GM12892 (cell line): ENCODE measurements around the gene GBP6.

ENCODE experiments used
- POLR2A ChIP-seq: IDR thresholded peaks from 2 replicates; pipeline ENCODE4 v1.6.1; 2011; ENCODE audit warnings: low read depth, low read length, control low read depth
- POLR2AphosphoS5 ChIP-seq: IDR thresholded peaks from 2 replicates; pipeline ENCODE4 v1.6.1; 2011; ENCODE audit warnings: low read depth, low read length, control low read depth

GRCh38 chr1:89331890-89332289, 32.0 kb upstream of the GBP6 start:
- no peak for TF ChIP-seq POLR2A
- TF ChIP-seq POLR2AphosphoS5 = no peak
